GM21528 (cell line): ENCODE measurements around the gene DCD.

Source experiments
- ATAC-seq: cut with Tn5 transposase; IDR thresholded peaks from one replicate; pipeline ENCODE4 v1.9.1; 2021; ENCODE audit warnings: mild to moderate bottlenecking, moderate library complexity; ENCODE audit not compliant: unreplicated experiment, low FRiP score

DCD gene

DNA sequence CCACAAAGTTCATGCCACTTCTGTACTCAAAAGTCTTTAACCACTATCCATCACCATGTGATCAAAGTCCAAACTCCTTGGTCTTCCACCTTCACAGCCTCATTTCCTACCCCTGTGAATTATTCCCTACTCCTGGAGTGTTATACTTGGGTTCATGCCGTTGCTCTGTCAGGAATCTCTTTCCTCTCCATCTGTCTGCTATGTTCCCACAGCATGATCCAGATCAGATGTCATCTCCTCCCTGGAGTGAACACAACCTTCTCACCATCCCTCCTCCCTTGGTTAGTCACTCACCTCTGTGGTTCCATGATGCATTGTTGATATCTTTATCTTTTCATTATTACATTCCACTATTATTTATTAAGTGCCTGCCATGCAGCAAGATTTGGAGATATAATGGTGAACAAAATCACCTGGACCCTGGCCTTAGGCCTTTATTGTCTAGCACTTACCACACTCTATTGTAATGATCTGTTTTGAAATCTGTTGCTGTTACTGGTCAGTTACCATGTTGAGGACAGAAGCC lies 35.9 kb downstream of the DCD start:
- ATAC-seq: no peak

DNA sequence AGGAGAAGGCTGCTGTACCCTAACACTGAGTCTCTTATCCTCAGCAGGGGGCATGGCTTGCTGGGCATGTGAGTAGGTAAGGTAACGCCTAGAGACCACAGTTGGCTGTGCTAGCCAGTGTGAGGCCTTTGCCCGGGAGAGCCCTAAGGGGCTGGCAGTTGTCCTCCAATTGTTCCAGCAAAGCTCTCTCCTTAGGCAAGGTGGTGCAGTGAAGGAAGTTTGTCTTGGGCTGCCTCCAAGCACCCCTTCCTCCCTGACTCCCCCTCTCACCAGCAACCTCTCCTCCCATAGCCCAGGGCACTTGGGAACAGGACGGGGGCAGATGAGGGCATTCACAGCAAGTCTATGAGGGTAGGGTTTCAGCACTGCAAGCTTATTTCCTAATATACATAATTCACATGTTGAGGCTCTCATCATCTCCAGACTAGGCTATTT lies 36.4 kb downstream of the DCD start:
- ATAC-seq: no peak

DNA sequence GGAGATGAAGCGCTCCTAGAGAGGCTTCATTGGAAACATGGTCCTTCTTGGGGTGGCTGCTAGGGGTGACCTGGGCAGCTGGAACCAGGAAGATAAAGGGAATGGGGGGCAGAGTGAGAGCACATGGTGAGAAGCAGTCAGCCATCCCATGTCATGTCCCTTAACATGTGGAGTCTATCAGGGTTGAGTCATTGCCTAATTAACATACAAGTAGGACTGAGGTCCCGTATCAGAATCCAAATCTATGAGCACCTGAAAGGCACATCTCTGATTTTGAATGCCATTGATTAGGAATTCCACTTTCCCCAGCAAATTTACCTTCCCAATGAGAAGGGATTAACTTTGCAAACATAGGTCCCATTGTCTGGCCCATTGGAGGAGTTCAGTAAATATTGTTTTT lies 39.4 kb downstream of the DCD start:
- no peak for ATAC-seq

DNA sequence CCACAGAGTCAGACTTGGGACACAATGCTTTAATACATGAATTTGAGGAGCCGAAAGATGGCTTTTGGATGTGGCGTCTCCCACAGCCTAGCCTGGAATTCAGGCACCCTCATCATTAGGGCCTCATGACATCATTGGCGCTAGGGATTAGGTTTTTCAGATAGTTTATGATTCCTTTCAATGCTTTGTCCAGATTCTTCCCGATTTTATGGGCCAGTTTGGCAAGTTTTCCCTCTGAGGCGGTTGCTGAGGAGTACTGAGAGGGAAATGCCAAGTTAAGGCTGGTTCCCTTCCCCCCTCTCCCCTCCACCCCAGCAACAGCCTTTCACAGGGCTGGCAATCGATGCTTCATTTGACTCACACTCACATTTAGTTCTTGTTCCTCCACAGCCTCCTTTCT lies 40.0 kb downstream of the DCD start:
- ATAC-seq: no peak

DNA sequence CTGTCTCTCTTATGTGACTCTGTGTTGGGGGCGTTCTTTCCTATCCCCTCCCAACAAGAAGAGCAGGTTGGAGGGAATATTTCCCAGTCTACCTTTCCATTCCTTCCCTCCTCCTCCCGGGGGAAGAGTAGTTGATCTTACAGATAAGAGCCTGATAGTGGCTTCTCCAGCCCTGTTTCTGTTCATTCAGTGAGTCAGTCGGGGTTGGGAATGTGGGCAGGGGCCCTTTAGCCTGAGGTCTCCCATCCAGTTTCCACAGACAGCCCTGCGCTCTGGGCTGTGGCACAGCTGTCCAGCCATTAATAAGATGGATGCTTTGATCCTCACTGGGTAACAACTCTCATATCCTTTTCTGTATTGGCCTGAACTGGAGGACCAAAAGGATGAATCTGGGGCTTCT lies 41.6 kb downstream of the DCD start:
- ATAC-seq: no peak

DNA sequence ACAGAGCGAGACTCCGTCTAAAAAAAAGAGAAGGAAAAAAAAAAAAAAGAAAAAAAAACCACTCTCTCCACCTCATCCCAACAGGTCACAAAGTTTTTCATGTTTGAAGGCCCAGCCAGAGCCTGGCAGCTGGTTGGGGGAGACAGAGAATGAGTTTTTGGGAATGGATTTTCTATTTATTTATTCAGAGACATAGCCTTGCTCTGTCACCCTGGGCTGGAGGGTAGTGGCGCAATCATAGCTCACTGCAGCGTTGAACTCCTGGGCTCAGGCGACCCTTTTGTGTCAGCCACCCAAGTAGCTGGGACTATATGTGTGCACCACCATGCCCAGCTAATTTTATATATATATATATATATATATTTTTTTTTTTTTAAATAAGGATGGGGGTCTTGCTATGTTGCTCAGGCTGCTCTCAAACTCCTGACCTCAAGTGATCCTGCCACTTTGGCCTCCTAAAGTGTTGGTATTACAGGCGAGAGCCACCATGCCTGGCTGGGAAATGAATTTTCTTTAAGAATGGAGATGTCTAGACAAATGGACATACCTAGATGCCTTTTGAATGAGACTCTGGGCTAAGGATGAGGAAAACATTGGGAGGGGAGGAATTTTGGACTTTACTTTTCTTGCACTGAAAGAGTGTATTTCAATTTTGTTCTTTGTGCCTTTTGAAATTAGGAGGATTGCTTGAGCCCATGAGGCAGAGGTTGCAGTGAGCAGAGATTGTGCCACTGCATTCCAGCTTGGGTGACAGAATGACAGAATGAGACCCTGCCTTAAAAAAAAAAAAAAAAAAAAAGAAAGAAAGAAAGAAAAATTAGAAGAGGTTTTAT lies 42.8 kb downstream of the DCD start:
- no peak for ATAC-seq

GRCh38 chr12:54604436-54604835 lies 43.7 kb downstream of the DCD start:
- no peak for ATAC-seq

DNA sequence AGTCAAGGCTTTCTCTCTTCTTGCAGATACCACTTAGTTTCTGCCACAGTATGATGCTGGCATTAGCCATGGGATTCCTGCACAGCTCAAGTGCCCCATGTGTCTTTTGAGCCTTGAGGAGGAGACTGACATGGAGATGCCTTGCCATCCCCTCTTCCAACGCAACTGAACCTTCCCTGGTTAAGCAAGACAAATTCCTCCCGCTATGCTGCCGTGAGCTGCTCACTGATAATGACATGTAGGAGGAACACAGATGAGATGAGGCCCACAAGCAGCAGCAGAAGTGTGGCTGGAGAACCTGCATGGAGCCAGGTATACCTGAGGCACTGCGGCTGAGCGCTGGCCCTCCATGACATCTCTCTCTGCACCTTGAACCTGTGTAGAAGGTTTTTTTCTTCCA lies 44.3 kb downstream of the DCD start:
- no peak for ATAC-seq

DNA sequence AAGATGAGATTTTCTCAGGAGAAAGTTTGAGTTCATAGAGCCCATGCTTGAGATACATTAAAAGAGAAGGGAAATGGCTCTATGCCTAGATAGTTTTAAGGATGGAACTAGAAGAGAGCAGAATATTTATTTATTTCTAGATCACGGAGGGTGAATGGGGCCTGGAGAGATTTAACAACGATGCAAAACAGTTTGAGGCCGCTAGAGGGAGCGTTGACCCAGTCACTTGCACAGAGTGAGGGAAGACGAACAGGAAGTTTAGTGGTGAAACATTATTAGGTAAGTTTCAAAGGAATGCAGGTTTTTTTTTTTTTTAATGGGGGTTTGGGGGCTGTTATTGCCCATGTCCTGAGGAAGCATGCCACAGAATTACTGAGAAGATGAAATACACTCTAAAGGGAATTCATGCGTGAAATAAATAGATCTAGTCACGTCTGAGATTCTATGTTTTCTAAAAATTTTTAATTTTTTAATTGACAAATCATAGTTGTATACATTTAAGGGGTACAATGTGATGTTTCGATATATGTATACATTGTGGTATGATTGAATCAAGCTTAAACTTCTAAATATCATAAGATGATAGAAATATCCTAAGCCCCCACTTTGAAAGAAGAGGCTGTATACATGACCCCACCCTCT lies 44.9 kb downstream of the DCD start:
- ATAC-seq: peak; percentile 91

GRCh38 chr12:54602661-54603060 lies 45.5 kb downstream of the DCD start:
- no peak for ATAC-seq

GRCh38 chr12:54601841-54602240 lies 46.3 kb downstream of the DCD start:
- no peak for ATAC-seq

DNA sequence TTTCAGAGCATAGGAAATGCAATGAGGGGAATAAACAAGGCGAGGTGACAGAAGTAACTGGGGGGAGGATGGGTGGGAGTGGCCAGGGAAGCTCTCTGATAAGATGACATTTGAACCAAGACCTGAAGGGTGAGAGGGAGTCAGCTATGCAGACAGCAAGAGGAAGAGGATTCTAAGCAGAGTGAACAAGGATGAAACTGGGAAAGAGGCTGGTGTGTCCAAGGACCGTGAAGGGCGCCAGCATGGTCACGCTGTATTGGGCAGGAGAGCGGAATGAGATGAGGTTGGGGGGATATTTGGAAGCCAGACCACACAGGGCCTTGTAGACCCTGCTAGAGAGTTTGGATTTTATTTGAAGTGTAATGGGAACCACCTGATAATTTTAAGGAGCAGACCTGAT lies 49.2 kb downstream of the DCD start:
- no peak for ATAC-seq

GRCh38 chr12:54596526-54596946 lies 51.6 kb downstream of the DCD start:
- no peak for ATAC-seq

DNA sequence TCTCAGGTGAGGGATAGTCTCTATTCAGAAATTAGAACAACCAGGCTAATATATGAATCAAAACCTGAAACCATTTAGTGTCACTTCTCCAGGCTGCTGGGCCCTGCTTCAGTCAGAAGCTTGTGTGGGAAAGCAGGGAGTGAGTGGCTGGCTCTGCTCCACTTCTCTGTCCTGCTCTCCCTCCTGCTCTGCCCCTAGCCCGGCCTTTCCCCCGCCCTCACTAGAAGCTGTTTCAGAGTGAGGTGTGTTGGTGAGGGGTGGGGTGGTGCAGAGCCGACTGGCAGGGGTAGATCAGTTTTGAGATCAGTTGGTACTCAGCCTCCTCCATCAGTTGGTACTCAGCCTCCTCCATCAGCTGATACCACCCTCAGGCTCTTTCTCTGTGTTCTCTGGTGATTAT lies 52.7 kb downstream of the DCD start:
- no peak for ATAC-seq
